ENCODE measurements around the gene PLAGL1. TPM values are rescaled to one million over a fixed set of nuclear protein-coding genes. Genes with fewer than 3 reads are reported as not detected.

PLAGL1 gene
- total and polyA plus RNA-seq, 4 donors: 1.3 to 6.3 (median 2.0) TPM

DNA sequence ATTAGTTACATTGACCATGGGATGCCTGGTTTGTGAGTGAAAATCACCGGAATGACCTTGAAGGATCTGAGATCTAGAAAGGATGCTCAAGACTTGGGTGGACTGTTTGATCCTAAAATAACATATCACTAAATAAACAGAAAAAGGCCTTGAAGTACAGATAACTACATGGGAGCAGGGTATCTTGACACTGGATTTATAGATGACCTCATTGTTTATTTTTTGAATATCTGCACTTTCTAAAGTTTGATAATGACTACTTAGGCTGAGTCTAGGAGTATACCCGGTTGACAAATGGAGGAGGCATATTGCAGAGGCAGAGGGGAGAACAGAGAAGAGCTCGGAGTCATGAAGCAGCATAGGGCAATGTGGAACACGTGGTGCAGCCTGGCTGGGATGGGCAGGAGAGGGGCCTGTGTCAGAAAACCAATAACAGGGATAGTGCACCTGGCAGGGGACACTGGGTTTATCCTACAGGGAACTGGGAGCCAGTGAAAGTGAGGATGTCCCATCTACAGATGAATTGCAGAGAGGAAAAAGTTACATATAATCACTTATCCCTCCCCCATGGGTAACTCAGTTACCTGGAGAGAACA lies 50.3 kb downstream of the PLAGL1 start:
- Histone ChIP-seq H3K27me3 (ENCODE audit: control insufficient read depth in 4 of 4, insufficient read depth in 4 of 4, low read length in 3 of 4) (peaks cover 0 to 3% (median 0%) of the 10 kb centered on the region in 4 donors), H3K9me3 (ENCODE audit: control insufficient read depth in 4 of 4, low read length in 3 of 4) (no peaks in the 10 kb centered on the region), H3K9ac (ENCODE audit: low read depth in 1 of 2, low read length in 2 of 2) (no peak overlapping the region), H3K4me1 (ENCODE audit: control insufficient read depth in 4 of 4, insufficient read depth in 4 of 4, low read length in 3 of 4) (no peaks in the 10 kb centered on the region), H3K4me3 (ENCODE audit: low read depth in 1 of 3, low read length in 3 of 3) (no peak overlapping the region), H3K36me3 (ENCODE audit: control insufficient read depth in 4 of 4, insufficient read depth in 3 of 4, low read depth in 1 of 4, low read length in 3 of 4) (no peaks in the 10 kb centered on the region), H3K27ac (ENCODE audit: low read depth in 1 of 2, low read length in 2 of 2) (no peak overlapping the region)
- TF ChIP-seq ATF3 (IDR thresholded peaks at IDR 0.05): no peak
- TF ChIP-seq TAF1 (conservative IDR thresholded peaks at IDR 0.05): no peak
- TF ChIP-seq NR2F2 (IDR thresholded peaks at IDR 0.05): no peak
- TF ChIP-seq, protein P1, sequence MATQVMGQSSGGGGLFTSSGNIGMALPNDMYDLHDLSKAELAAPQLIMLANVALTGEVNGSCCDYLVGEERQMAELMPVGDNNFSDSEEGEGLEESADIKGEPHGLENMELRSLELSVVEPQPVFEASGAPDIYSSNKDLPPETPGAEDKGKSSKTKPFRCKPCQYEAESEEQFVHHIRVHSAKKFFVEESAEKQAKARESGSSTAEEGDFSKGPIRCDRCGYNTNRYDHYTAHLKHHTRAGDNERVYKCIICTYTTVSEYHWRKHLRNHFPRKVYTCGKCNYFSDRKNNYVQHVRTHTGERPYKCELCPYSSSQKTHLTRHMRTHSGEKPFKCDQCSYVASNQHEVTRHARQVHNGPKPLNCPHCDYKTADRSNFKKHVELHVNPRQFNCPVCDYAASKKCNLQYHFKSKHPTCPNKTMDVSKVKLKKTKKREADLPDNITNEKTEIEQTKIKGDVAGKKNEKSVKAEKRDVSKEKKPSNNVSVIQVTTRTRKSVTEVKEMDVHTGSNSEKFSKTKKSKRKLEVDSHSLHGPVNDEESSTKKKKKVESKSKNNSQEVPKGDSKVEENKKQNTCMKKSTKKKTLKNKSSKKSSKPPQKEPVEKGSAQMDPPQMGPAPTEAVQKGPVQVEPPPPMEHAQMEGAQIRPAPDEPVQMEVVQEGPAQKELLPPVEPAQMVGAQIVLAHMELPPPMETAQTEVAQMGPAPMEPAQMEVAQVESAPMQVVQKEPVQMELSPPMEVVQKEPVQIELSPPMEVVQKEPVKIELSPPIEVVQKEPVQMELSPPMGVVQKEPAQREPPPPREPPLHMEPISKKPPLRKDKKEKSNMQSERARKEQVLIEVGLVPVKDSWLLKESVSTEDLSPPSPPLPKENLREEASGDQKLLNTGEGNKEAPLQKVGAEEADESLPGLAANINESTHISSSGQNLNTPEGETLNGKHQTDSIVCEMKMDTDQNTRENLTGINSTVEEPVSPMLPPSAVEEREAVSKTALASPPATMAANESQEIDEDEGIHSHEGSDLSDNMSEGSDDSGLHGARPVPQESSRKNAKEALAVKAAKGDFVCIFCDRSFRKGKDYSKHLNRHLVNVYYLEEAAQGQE (IDR thresholded peaks at IDR 0.05): no peak
- no peak for TF ChIP-seq RAD21 (IDR thresholded peaks at IDR 0.05)
- TF ChIP-seq, protein P2, sequence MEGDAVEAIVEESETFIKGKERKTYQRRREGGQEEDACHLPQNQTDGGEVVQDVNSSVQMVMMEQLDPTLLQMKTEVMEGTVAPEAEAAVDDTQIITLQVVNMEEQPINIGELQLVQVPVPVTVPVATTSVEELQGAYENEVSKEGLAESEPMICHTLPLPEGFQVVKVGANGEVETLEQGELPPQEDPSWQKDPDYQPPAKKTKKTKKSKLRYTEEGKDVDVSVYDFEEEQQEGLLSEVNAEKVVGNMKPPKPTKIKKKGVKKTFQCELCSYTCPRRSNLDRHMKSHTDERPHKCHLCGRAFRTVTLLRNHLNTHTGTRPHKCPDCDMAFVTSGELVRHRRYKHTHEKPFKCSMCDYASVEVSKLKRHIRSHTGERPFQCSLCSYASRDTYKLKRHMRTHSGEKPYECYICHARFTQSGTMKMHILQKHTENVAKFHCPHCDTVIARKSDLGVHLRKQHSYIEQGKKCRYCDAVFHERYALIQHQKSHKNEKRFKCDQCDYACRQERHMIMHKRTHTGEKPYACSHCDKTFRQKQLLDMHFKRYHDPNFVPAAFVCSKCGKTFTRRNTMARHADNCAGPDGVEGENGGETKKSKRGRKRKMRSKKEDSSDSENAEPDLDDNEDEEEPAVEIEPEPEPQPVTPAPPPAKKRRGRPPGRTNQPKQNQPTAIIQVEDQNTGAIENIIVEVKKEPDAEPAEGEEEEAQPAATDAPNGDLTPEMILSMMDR (IDR thresholded peaks at IDR 0.05; ENCODE audit: low read depth, low read length, missing input control): no peak
- TF ChIP-seq YY1 (IDR thresholded peaks at IDR 0.05): no peak
- no peak for TF ChIP-seq ZBTB33 (IDR thresholded peaks at IDR 0.05)
- no peak for TF ChIP-seq RXRA (IDR thresholded peaks at IDR 0.05)
- TF ChIP-seq HNF4G (IDR thresholded peaks at IDR 0.05): no peak
- no peak for TF ChIP-seq JUND (IDR thresholded peaks at IDR 0.05)
- no peak for TF ChIP-seq FOXA2 (IDR thresholded peaks at IDR 0.05)
- no peak for TF ChIP-seq FOXA1 (IDR thresholded peaks at IDR 0.05)
- TF ChIP-seq HNF4A (conservative IDR thresholded peaks at IDR 0.05): no peak
- DNase-seq (ENCODE audit: low spot score): no peak
- WGBS: 66% methylated on average over 4 of the region's 4 CpGs

- Histone ChIP-seq H3K4me3 (ENCODE audit: low read depth in 1 of 3, low read length in 3 of 3) (no peak overlapping the region), H3K27me3 (ENCODE audit: control insufficient read depth in 4 of 4, insufficient read depth in 4 of 4, low read length in 3 of 4) (peaks cover 0 to 3% (median 0%) of the 10 kb centered on the region in 4 donors), H3K9me3 (ENCODE audit: control insufficient read depth in 4 of 4, low read length in 3 of 4) (no peaks in the 10 kb centered on the region), H3K27ac (ENCODE audit: low read depth in 1 of 2, low read length in 2 of 2) (no peak overlapping the region), H3K9ac (ENCODE audit: low read depth in 1 of 2, low read length in 2 of 2) (no peak overlapping the region), H3K4me1 (ENCODE audit: control insufficient read depth in 4 of 4, insufficient read depth in 4 of 4, low read length in 3 of 4) (no peaks in the 10 kb centered on the region), H3K36me3 (ENCODE audit: control insufficient read depth in 4 of 4, insufficient read depth in 3 of 4, low read depth in 1 of 4, low read length in 3 of 4) (no peaks in the 10 kb centered on the region)
- TF ChIP-seq, protein P2 (IDR thresholded peaks at IDR 0.05; ENCODE audit: low read depth, low read length, missing input control): no peak
- TF ChIP-seq YY1 (IDR thresholded peaks at IDR 0.05) (no peak), EGR1 (IDR thresholded peaks at IDR 0.05; ENCODE audit: low read depth in 2 of 2) (no peak), SP1 (IDR thresholded peaks at IDR 0.05) (no peak), JUND (IDR thresholded peaks at IDR 0.05) (no peak), FOXA2 (IDR thresholded peaks at IDR 0.05) (no peak), HNF4G (IDR thresholded peaks at IDR 0.05) (no peak), FOXA1 (IDR thresholded peaks at IDR 0.05) (no peak), RXRA (IDR thresholded peaks at IDR 0.05) (no peak), ATF3 (IDR thresholded peaks at IDR 0.05) (no peak)
- TF ChIP-seq, protein P3, sequence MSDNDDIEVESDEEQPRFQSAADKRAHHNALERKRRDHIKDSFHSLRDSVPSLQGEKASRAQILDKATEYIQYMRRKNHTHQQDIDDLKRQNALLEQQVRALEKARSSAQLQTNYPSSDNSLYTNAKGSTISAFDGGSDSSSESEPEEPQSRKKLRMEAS (IDR thresholded peaks at IDR 0.05): no peak
- TF ChIP-seq, protein P1 (IDR thresholded peaks at IDR 0.05): no peak
- DNase-seq (ENCODE audit: low spot score): no peak
- WGBS: 91% methylated on average over 8 of the region's 8 CpGs
Measured at GRCh38 chr6:143955971-143956370, 52.1 kb downstream of the PLAGL1 start.
